Aorta (tissue), 5 donors: ENCODE results near the gene B4GALT7. TPM values are rescaled to one million over a fixed set of nuclear protein-coding genes. Genes with fewer than 3 reads are reported as not detected.
"Not testable (repeated sequence)": the region's sequence is repeated elsewhere in the genome, so short reads cannot be mapped to it uniquely, and the experiment has no call there.

ENCODE experiments used
- ATAC-seq: fragments of 200-7000 bp; cut with Tn5 transposase; one replicate; pipeline ENCODE4 v1.9.1; 2022; ENCODE audit warnings: moderate library complexity; ENCODE audit not compliant: low FRiP score
- DNase-seq, 2 donors: peaks; one replicate each; pipeline ENCODE4 v3.0.0-alpha.2; 2020
- H3K27ac ChIP-seq, 2 donors: one replicate each; pipeline ENCODE4 v1.5.1; 2013; ENCODE audit warnings: low read length in 2 of 2, mild to moderate bottlenecking in 2 of 2, moderate library complexity in 2 of 2, control low read depth in 1 of 2, inconsistent platforms in 1 of 2, low read depth in 1 of 2
- H3K27me3 ChIP-seq, 2 donors: one replicate each; pipeline ENCODE4 v1.6.1; 2013; ENCODE audit warnings: control low read depth in 1 of 2, low read length in 1 of 2, mild to moderate bottlenecking in 1 of 2, moderate library complexity in 1 of 2; ENCODE audit not compliant: insufficient read depth in 2 of 2, control insufficient read depth in 1 of 2
- H3K36me3 ChIP-seq, 2 donors: one replicate each; pipeline ENCODE4 v1.6.1; 2013; ENCODE audit warnings: control low read depth in 1 of 2, low read length in 1 of 2, mild to moderate bottlenecking in 1 of 2; ENCODE audit not compliant: insufficient read depth in 2 of 2, control insufficient read depth in 1 of 2
- H3K4me1 ChIP-seq, 2 donors: one replicate each; pipeline ENCODE4 v1.6.1; 2013; ENCODE audit warnings: low read length in 2 of 2, control low read depth in 1 of 2, mild to moderate bottlenecking in 1 of 2, moderate library complexity in 1 of 2; ENCODE audit not compliant: insufficient read depth in 2 of 2, control insufficient read depth in 1 of 2
- H3K4me3 ChIP-seq, 2 donors: one replicate each; pipeline ENCODE4 v1.5.1; 2013; ENCODE audit warnings: low read length in 2 of 2, control low read depth in 1 of 2, mild to moderate bottlenecking in 1 of 2
- H3K9me3 ChIP-seq: one replicate; pipeline ENCODE4 v1.6.1; 2013; ENCODE audit warnings: mild to moderate bottlenecking, low read length; ENCODE audit not compliant: control insufficient read depth
- WGBS, 2 donors: extraction: QIAGEN DNeasy Blood & Tissue Kit; methylation state at CpG; one replicate each; pipeline ENCODE4 v1.1.7; 2013; 5-methylcytosine and 5-hydroxymethylcytosine counted together
- intact Hi-C, 2 donors: fragments of 100-400 bp; cut with DNase I; formaldehyde crosslinking; loops; one replicate each; pipeline versions ENCODE4 v1.14.2 to v1.15.0; 2022
- polyA plus RNA-seq, 2 donors: library from polyadenylated mRNA; stranded (reverse); fragments of 200-250 nt; gene quantifications; one replicate each; pipeline ENCODE4 v1.2.3, GENCODE V29; 2013
- total RNA-seq, 2 donors: library from RNA; stranded (reverse); fragmentation: NEBNext Ultra II Directional; extraction: Animal tissue kit (Norgen Biotek cat#: 25700); gene quantifications; one replicate each; pipeline ENCODE4 v1.2.1, GENCODE V29; 2021
- donor health status: healthy with polysubstance abuse.
- donor health status: Bipolar disorder and iron deficiency.
- donor health status: DM: no; HTN: no; CAD: no.
- donor health status: DM: no; HTN: no; CAD: no.
- donor health status: DM: yes; HTN: yes; CAD: no.

The B4GALT7 gene
- total and polyA plus RNA-seq, 4 donors, result 18.9 to 36.8 (median 20.8) TPM

- Histone ChIP-seq H3K4me3 (no peak overlapping the region), H3K36me3 (no peaks in the 10 kb centered on the region), H3K9me3 (no peaks in the 10 kb centered on the region), H3K4me1 (no peaks in the 10 kb centered on the region), H3K27me3 (no peaks in the 10 kb centered on the region), H3K27ac (no peak overlapping the region)
- intact Hi-C loops, result loop anchor here in 1 of 2 donors (10.0 kb wide), 1 partner anchor 555 kb away; no protein-coding TSS in a partner anchor
- DNase-seq (no peak), ATAC-seq (no peak)
- 76 to 81% methylated on average over 20 to 21 of the region's 21 CpGs for WGBS, 2 donors
Observed at GRCh38 chr5:177609076-177610059, 9.4 kb downstream of the B4GALT7 start.

DNA sequence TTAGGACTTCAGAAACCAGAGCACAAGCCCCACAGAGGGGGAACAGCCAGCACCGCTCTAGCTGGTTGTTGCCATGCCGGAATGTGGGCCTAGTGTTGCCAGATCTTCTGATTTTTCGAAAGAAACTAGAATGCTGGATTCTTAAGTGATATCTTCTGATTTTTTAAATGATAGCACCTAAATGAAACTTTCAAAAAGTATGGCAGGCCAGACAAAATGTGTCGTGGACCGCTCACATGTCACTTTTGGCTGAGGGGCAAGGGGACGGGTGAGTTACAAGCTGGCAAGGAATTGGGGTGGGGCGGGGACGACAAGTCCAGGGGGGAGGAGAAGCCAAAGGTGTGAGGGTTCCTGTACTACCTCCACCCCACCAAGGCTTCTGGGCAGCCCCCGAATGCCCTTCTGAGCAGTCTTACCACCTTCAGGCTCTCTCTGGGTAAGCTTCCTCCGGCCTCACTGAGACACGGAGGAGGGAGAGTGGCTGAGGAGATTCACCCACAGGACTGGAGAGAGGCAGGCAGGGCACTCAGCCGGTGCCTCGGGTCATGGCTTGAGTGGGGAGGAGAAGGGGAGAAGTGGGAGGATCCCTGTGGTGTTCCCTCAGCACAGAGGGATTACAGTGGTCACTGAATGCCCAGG lies 10.3 kb downstream of the B4GALT7 start:
- WGBS, 2 donors, result 61 to 71% methylated on average over 13 of the region's 13 CpGs

GRCh38 chr5:177610770-177611445 lies 11.0 kb downstream of the B4GALT7 start:
- Histone ChIP-seq H3K27ac (no peak overlapping the region), H3K27me3 (no peaks in the 10 kb centered on the region), H3K4me1 (no peaks in the 10 kb centered on the region), H3K36me3 (no peaks in the 10 kb centered on the region), H3K4me3 (no peak overlapping the region), H3K9me3 (no peaks in the 10 kb centered on the region)
- ATAC-seq (no peak), DNase-seq (no peak)
- 82 to 83% methylated on average over 4 of the region's 4 CpGs for WGBS, 2 donors
- intact Hi-C loops, result no loop called here

More for the DNA sequence above, 10.3 kb downstream of the B4GALT7 start:
- Histone ChIP-seq H3K9me3 (no peaks in the 10 kb centered on the region), H3K27ac (no peak overlapping the region), H3K36me3 (no peaks in the 10 kb centered on the region), H3K4me3 (no peak overlapping the region), H3K27me3 (no peaks in the 10 kb centered on the region), H3K4me1 (no peaks in the 10 kb centered on the region)
- ATAC-seq, result no peak
- intact Hi-C loops, result no loop called here
- DNase-seq, result no peak

DNA sequence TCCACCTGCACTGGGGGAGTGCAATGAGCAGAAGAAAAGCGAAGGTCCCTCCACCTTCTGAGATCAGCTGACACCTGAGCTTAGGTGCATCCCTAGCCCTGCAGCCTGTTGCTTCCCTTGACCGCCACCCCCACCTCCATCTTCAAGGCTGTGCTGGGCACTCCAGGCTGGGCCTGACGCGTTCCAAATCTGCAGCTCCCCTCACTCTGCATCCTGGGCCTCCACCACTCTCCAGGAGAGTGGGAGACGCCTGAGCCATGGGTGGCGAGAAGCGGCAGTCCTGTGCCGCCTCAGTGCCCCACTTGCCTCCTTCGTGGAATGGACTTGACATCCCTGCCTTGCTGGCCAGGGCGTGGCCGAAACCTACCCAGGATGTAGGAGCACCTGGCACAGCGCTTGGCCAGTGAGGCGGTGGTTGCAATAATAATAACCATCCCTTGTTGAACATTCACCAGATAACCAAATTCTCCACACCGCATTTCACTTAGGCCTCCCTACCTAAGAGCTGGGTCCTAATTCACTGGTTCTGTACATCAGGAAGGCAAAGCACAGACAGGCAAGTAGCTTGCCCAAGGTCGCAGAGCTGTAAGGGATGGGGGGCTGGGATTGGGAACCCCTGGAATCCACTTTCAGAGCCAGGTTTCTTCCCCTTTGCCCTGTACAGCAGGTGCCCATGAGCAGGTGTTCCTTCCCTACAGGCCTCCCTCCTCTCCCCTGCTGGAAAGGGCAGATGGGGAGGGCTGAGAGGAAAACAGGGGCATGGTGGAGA lies 11.7 kb downstream of the B4GALT7 start:
- no peaks in the 10 kb centered on the region for H3K9me3 ChIP-seq
- ATAC-seq, result no peak

GRCh38 chr5:177612215-177612673 lies 12.3 kb downstream of the B4GALT7 start:
- Histone ChIP-seq H3K9me3 (no peaks in the 10 kb centered on the region), H3K27me3 (no peaks in the 10 kb centered on the region), H3K4me1 (no peaks in the 10 kb centered on the region), H3K4me3 (no peak overlapping the region), H3K27ac (no peak overlapping the region), H3K36me3 (no peaks in the 10 kb centered on the region)
- ATAC-seq, result no peak
- no peak for DNase-seq
- 74 to 82% methylated on average over 6 of the region's 6 CpGs for WGBS, 2 donors
- intact Hi-C loops, result no loop called here

More for the DNA sequence above, 11.7 kb downstream of the B4GALT7 start:
- Histone ChIP-seq H3K27ac (no peak overlapping the region), H3K4me3 (no peak overlapping the region), H3K36me3 (no peaks in the 10 kb centered on the region), H3K4me1 (no peaks in the 10 kb centered on the region), H3K27me3 (no peaks in the 10 kb centered on the region)
- WGBS, 2 donors, result 86 to 87% methylated on average over 15 of the region's 15 CpGs
- DNase-seq, result no peak
- intact Hi-C loops, result no loop called here

GRCh38 chr5:177620560-177620959 lies 20.6 kb downstream of the B4GALT7 start:
- H3K36me3 ChIP-seq, result peaks cover 3 to 10% of the 10 kb centered on the region in 2 donors
- no peak for DNase-seq

DNA sequence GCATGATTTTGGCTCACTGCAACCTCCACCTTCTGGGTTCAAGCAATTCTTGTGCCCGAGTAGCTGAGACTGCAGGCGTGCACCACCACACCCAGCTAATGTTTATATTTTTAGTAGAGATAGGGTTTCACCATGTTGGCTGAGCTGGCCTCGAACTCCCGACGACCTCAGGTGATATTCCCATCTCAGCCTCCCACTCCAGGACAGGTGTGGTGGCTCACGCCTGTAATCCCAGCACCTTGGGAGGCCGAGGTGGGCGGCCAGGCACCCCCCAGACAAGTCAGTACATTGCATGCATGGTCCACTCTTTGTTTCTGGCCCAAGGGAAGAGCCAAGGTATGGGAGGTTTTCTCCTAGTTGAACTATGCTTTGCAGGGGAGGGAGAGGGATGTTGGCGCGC lies 24.2 kb downstream of the B4GALT7 start:
- WGBS, 2 donors, result 96 to 97% methylated on average over 10 of the region's 10 CpGs
- ATAC-seq, intact Hi-C loops: not testable (repeated sequence)

More at GRCh38 chr5:177620560-177620959, 20.6 kb downstream of the B4GALT7 start:
- no peaks in the 10 kb centered on the region for H3K4me1 ChIP-seq
- 11 to 12% methylated on average over 2 of the region's 2 CpGs for WGBS, 2 donors
- no peak overlapping the region for H3K27ac ChIP-seq
- H3K4me3 ChIP-seq, result no peak overlapping the region
- no peaks in the 10 kb centered on the region for H3K27me3 ChIP-seq
- no peaks in the 10 kb centered on the region for H3K9me3 ChIP-seq
- intact Hi-C loops, result no loop called here
- ATAC-seq, result no peak

DNA sequence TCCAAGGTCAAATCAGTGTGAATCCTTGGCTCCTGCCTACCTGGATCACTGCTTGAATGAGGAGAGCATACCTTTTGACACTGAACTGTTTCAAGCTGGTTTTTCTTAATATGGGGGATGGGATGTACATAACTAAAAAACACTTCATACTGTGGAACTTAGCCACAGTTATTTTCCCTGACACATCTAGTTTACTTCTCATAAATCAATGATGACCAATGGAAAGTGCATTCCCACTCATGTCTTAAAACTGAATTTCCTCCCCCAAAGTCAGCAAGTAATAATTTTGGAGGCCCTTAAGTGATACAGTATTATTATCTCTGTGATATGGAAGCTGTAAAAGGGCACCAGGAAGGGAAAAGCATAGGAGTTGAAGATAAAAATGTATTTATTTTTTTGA lies 30.3 kb downstream of the B4GALT7 start:
- H3K4me1 ChIP-seq, H3K4me3 ChIP-seq, H3K9me3 ChIP-seq, H3K36me3 ChIP-seq, DNase-seq, H3K27ac ChIP-seq, H3K27me3 ChIP-seq, ATAC-seq, intact Hi-C loops: not testable (repeated sequence)

More for the DNA sequence above, 24.2 kb downstream of the B4GALT7 start:
- H3K4me1 ChIP-seq, H3K4me3 ChIP-seq, DNase-seq, H3K9me3 ChIP-seq, H3K27me3 ChIP-seq, H3K36me3 ChIP-seq, H3K27ac ChIP-seq: not testable (repeated sequence)
